Mesothelial cell of epicardium (in vitro differentiated cells): ENCODE results near the gene NBL1. TPM values are rescaled to one million over a fixed set of nuclear protein-coding genes. Genes with fewer than 3 reads are reported as not detected.

Experiments used
- DNase-seq, 2 experiments: peaks; one replicate each; pipeline ENCODE4 v3.0.0; 2021; ENCODE audit warnings: low spot score in 2 of 2; ENCODE audit not compliant: unreplicated experiment in 2 of 2
- H3K27ac Mint-ChIP-seq: 2 replicates; pipeline ENCODE4 v1.8.0; 2021; ENCODE audit warnings: mixed read lengths
- H3K27me3 Mint-ChIP-seq: 2 replicates; pipeline ENCODE4 v1.8.0; 2021; ENCODE audit warnings: low read depth, mixed read lengths
- H3K36me3 Mint-ChIP-seq: 2 replicates; pipeline ENCODE4 v1.8.0; 2021; ENCODE audit warnings: mixed read lengths
- H3K4me1 Mint-ChIP-seq: 2 replicates; pipeline ENCODE4 v1.8.0; 2021; ENCODE audit warnings: mixed read lengths
- H3K4me3 Mint-ChIP-seq: 2 replicates; pipeline ENCODE4 v1.8.0; 2021; ENCODE audit warnings: mild to moderate bottlenecking, moderate library complexity, mixed read lengths
- H3K9me3 Mint-ChIP-seq: 2 replicates; pipeline ENCODE4 v1.8.0; 2021; ENCODE audit warnings: mixed read lengths
- CTCF ChIP-seq: fragments of 200-600 bp; sonication (generic); IDR thresholded peaks from one replicate; pipeline ENCODE4 v1.5.0; 2021; ENCODE audit warnings: antibody characterized with exemption; ENCODE audit not compliant: unreplicated experiment
- total RNA-seq: library from RNA; stranded (reverse); gene quantifications from 3 replicates; pipeline ENCODE4 v1.2.1, GENCODE V29; 2021

Gene NBL1
- total RNA-seq, 1 donor from 2014 or later = 22.9 TPM

- H3K4me3 Mint-ChIP-seq = no peak overlapping the region
These were observed 40.6 kb downstream of the NBL1 start for GRCh38 chr1:19684677-19685076.

GRCh38 chr1:19685994-19686393, 41.9 kb downstream of the NBL1 start:
- Mint-ChIP-seq H3K9me3 (no peaks in the 10 kb centered on the region), H3K36me3 (peaks cover 2% of the 10 kb centered on the region), H3K27ac (no peak overlapping the region), H3K27me3 (no peaks in the 10 kb centered on the region), H3K4me3 (no peak overlapping the region), H3K4me1 (no peaks in the 10 kb centered on the region)
- no peak for DNase-seq
- no peak for TF ChIP-seq CTCF

More at GRCh38 chr1:19684677-19685076, 40.6 kb downstream of the NBL1 start:
- no peak for TF ChIP-seq CTCF
- no peak for DNase-seq
- H3K27me3 Mint-ChIP-seq = no peaks in the 10 kb centered on the region
- no peak overlapping the region for H3K27ac Mint-ChIP-seq
- H3K9me3 Mint-ChIP-seq = no peaks in the 10 kb centered on the region
- no peaks in the 10 kb centered on the region for H3K4me1 Mint-ChIP-seq
- H3K36me3 Mint-ChIP-seq = peaks cover 2% of the 10 kb centered on the region

- Mint-ChIP-seq H3K27ac (no peak overlapping the region), H3K27me3 (no peaks in the 10 kb centered on the region), H3K36me3 (peaks cover 2% of the 10 kb centered on the region), H3K9me3 (no peaks in the 10 kb centered on the region), H3K4me1 (no peaks in the 10 kb centered on the region), H3K4me3 (no peak overlapping the region)
- no peak for DNase-seq
- no peak for TF ChIP-seq CTCF
These were observed 43.3 kb downstream of the NBL1 start for GRCh38 chr1:19687414-19687813.

- H3K9me3 Mint-ChIP-seq = no peaks in the 10 kb centered on the region
- no peak for DNase-seq
- H3K4me3 Mint-ChIP-seq = no peak overlapping the region
- H3K4me1 Mint-ChIP-seq = no peaks in the 10 kb centered on the region
- no peaks in the 10 kb centered on the region for H3K27me3 Mint-ChIP-seq
- TF ChIP-seq CTCF = no peak
- peaks cover 2% of the 10 kb centered on the region for H3K36me3 Mint-ChIP-seq
- H3K27ac Mint-ChIP-seq = no peak overlapping the region
These were observed 44.1 kb downstream of the NBL1 start for GRCh38 chr1:19688041-19688842.

- TF ChIP-seq CTCF = no peak
- Mint-ChIP-seq H3K27me3 (no peaks in the 10 kb centered on the region), H3K9me3 (no peaks in the 10 kb centered on the region), H3K36me3 (peaks cover 3% of the 10 kb centered on the region), H3K27ac (no peak overlapping the region), H3K4me3 (no peak overlapping the region), H3K4me1 (no peaks in the 10 kb centered on the region)
- no peak for DNase-seq
These were observed 45.1 kb downstream of the NBL1 start for GRCh38 chr1:19689085-19689757.
